D721Med (cell line): ENCODE results near the gene TNNI3K.

Experiments
- DNase-seq: peaks from one replicate; pipeline ENCODE4 v3.0.0; 2011; ENCODE audit warnings: low spot score; ENCODE audit not compliant: insufficient read length
- FAIRE-seq: peaks from 2 replicates; lab custom pipeline; 2011; peaks lifted over from hg19 to GRCh38; lab: Jason Lieb, UNC
- TF ChIP-seq, protein P1 (sequence below): IDR thresholded peaks from 2 replicates; pipeline ENCODE4 v1.5.1; 2012; ENCODE audit warnings: mild to moderate bottlenecking, control low read depth; ENCODE audit not compliant: insufficient read depth; ENCODE audit errors: missing control alignments

Gene TNNI3K

DNA sequence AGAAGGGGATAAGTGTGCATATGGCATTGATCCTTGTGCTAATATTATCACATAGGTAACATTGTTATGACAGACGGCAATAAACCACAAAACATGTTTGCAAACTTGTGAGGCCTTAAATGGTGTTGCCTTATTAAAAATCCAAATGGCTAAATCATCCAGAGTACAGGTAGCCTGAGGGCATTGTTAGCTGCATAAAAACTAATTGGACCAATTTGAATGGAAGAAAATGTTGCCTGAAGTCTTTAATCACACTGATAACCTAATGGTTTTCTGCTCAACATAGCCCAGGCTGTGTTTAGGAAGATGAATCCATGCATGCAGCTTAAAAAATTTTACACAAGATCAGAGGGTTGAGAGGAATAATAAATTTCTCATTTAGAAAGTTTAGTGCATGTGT, 296.6 kb downstream of the TNNI3K start:
- DNase-seq (no peak), FAIRE-seq (no peak)
- TF ChIP-seq, protein P1, sequence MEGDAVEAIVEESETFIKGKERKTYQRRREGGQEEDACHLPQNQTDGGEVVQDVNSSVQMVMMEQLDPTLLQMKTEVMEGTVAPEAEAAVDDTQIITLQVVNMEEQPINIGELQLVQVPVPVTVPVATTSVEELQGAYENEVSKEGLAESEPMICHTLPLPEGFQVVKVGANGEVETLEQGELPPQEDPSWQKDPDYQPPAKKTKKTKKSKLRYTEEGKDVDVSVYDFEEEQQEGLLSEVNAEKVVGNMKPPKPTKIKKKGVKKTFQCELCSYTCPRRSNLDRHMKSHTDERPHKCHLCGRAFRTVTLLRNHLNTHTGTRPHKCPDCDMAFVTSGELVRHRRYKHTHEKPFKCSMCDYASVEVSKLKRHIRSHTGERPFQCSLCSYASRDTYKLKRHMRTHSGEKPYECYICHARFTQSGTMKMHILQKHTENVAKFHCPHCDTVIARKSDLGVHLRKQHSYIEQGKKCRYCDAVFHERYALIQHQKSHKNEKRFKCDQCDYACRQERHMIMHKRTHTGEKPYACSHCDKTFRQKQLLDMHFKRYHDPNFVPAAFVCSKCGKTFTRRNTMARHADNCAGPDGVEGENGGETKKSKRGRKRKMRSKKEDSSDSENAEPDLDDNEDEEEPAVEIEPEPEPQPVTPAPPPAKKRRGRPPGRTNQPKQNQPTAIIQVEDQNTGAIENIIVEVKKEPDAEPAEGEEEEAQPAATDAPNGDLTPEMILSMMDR = no peak

DNA sequence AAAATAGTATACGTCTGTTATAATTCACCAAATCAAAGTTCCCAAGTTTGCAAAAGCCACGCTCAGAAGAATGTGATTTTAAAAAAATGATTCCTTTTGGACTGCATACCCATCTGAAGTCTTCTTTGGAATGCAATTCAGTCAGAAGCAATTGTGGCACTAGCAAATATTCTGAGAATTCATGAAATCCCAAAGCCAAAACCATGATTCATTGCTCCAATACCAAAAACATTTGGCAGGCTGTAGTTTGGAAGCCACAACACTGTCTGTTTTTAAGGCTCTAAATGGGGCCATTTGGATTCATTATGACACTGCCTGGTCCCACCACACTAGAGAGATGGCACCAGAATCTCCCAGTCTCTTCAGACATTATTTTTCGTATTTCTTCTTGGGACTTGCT, 299.1 kb downstream of the TNNI3K start:
- FAIRE-seq (no peak), DNase-seq (no peak)
- TF ChIP-seq, protein P1 = no peak

- no peak for FAIRE-seq
- no peak for DNase-seq
Observed at GRCh38 chr1:74545821-74546220, 310.6 kb downstream of the TNNI3K start.

DNA sequence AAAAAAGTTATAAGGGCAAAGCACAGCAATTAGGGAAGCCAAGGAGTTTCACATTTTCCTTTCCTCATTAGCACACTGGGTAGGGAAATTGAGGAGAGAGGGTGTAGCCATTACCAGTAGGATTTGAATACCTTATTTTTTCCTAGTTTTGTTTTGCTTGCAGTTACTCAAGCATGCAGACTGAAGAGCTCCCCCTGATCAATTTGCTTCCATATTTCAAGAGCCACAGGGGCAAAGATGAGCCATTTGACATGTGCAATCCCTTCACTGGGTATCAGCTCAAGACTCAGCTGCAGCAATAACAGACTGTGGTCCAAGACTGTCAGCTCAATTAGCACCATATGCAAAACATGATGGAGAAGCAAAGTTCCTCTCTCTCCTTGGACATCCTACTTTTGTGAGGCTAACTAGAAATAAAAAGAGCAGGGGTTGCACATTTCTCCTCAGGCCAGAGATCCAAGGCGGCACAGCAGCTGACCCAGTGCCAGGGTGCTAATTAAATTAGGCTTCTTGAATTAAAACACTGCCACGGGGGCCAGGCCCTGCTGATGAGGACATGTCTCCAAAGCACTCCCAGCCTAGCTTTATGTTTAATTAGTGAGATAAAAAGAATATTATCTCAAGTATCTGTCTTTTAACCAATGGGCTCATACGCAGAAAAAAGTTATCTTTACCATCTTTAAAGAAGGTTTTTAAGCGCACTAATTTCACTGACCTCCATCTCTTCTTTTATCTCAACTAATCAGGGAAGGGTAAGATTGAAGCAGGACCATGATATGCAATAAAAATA, 314.0 kb downstream of the TNNI3K start:
- FAIRE-seq = no peak
- TF ChIP-seq, protein P1 = no peak
- DNase-seq = no peak

More at GRCh38 chr1:74545821-74546220, 310.6 kb downstream of the TNNI3K start:
- TF ChIP-seq, protein P1 = no peak

- TF ChIP-seq, protein P1 = no peak
- FAIRE-seq = no peak
- DNase-seq = no peak
Observed at GRCh38 chr1:74549932-74550331, 314.7 kb downstream of the TNNI3K start.

- TF ChIP-seq, protein P1 = no peak
- FAIRE-seq = no peak
- no peak for DNase-seq
Observed at GRCh38 chr1:74570797-74571492, 335.8 kb downstream of the TNNI3K start.

DNA sequence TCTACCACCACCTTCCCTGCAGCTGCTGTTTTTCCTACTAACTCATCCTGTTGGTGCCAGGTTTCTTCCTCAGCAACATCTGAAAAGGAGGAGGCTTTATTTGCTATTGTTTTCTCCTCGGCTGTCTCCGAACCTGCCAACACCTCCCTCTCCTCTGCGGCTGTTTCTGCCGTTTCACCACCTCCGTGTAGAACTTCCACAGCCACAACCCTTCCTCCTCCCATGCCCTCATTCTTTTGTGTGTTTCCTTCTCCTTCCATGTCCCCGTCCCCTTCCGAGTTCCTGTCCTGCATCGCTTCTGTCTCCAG, 336.3 kb downstream of the TNNI3K start:
- TF ChIP-seq, protein P1 = no peak
- DNase-seq (no peak), FAIRE-seq (no peak)
